Measurements from ENCODE around the gene SH3RF3.

DNA sequence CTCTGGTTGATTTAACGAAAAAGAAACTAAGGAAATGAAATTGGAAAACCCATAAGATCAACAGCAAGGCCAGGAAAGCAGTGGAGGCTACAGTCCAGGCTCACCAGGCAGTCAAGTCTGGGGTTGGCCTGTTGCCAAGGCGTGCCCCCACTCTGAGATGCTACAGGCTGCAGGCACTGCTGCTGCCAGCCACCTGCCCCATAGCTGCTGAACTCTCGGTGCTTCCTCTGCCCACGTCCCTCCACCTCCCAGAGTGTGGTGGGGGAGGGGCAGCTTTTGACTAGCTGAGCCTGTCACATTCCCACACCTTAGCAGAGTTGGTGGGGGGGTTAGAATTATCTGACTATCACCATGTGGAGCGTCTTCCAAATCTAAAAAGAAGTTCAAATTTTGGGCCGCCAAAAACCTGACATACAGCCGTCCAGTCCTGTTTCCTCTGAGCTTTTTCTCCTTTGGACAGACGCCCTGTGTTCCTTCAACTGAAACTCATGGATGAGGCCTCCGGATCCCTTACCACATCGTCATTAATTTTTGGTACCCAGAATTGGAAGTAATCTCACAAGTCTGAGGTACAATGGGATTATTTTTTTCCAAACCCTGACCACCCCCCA, 3.9 kb upstream of the SH3RF3 start:
- TF ChIP-seq, protein P1, sequence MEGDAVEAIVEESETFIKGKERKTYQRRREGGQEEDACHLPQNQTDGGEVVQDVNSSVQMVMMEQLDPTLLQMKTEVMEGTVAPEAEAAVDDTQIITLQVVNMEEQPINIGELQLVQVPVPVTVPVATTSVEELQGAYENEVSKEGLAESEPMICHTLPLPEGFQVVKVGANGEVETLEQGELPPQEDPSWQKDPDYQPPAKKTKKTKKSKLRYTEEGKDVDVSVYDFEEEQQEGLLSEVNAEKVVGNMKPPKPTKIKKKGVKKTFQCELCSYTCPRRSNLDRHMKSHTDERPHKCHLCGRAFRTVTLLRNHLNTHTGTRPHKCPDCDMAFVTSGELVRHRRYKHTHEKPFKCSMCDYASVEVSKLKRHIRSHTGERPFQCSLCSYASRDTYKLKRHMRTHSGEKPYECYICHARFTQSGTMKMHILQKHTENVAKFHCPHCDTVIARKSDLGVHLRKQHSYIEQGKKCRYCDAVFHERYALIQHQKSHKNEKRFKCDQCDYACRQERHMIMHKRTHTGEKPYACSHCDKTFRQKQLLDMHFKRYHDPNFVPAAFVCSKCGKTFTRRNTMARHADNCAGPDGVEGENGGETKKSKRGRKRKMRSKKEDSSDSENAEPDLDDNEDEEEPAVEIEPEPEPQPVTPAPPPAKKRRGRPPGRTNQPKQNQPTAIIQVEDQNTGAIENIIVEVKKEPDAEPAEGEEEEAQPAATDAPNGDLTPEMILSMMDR (IDR thresholded peaks at IDR 0.05; ENCODE audit: low read depth, low read length): no peak
- no peak for TF ChIP-seq POLR2A (IDR thresholded peaks at IDR 0.05; ENCODE audit: extremely low read depth, insufficient read length)
- TF ChIP-seq MYC (IDR thresholded peaks at IDR 0.05; ENCODE audit: low read depth, low read length): no peak
- TF ChIP-seq, protein P2, sequence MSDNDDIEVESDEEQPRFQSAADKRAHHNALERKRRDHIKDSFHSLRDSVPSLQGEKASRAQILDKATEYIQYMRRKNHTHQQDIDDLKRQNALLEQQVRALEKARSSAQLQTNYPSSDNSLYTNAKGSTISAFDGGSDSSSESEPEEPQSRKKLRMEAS (IDR thresholded peaks at IDR 0.05; ENCODE audit: low read depth, low read length): no peak

Data from NB4 (cell line).